CD4-positive, alpha-beta T cell treated with Interleukin-15 for 1 hour (primary cell): ENCODE results near the gene SLC12A7.
"Not testable (repeated sequence)": the region's sequence is repeated elsewhere in the genome, so short reads cannot be mapped to it uniquely, and the experiment has no call there.

Experiments
- DNase-seq: peaks from one replicate; pipeline ENCODE4 v3.0.0-alpha.2; 2020

Gene SLC12A7

GRCh38 chr5:1095302-1095989 lies 16.4 kb downstream of the SLC12A7 start:
- no peak for DNase-seq

GRCh38 chr5:1094670-1095190 lies 17.1 kb downstream of the SLC12A7 start:
- DNase-seq = no peak

GRCh38 chr5:1093361-1093760 lies 18.5 kb downstream of the SLC12A7 start:
- no peak for DNase-seq

GRCh38 chr5:1092122-1092521 lies 19.7 kb downstream of the SLC12A7 start:
- DNase-seq = no peak

GRCh38 chr5:1091632-1092031 lies 20.2 kb downstream of the SLC12A7 start:
- DNase-seq = no peak

- DNase-seq = no peak
These were observed 21.3 kb downstream of the SLC12A7 start for GRCh38 chr5:1090538-1090937.

GRCh38 chr5:1089621-1090040 lies 22.2 kb downstream of the SLC12A7 start:
- no peak for DNase-seq

- DNase-seq = no peak
These were observed 22.7 kb downstream of the SLC12A7 start for GRCh38 chr5:1089146-1089545.

GRCh38 chr5:1088726-1089125 lies 23.1 kb downstream of the SLC12A7 start:
- DNase-seq = no peak

GRCh38 chr5:1088031-1088430 lies 23.8 kb downstream of the SLC12A7 start:
- DNase-seq = no peak

GRCh38 chr5:1087428-1087827 lies 24.4 kb downstream of the SLC12A7 start:
- no peak for DNase-seq

GRCh38 chr5:1086871-1087270 lies 25.0 kb downstream of the SLC12A7 start:
- no peak for DNase-seq

GRCh38 chr5:1086137-1086536 lies 25.7 kb downstream of the SLC12A7 start:
- no peak for DNase-seq

GRCh38 chr5:1085391-1085790 lies 26.5 kb downstream of the SLC12A7 start:
- no peak for DNase-seq

GRCh38 chr5:1083823-1084605 lies 27.8 kb downstream of the SLC12A7 start:
- DNase-seq = no peak

- not testable (repeated sequence) for DNase-seq
These were observed 28.8 kb downstream of the SLC12A7 start for GRCh38 chr5:1083026-1083425.

- no peak for DNase-seq
These were observed 30.3 kb downstream of the SLC12A7 start for GRCh38 chr5:1081519-1081918.

- DNase-seq = no peak
These were observed 31.4 kb downstream of the SLC12A7 start for GRCh38 chr5:1080432-1080831.

GRCh38 chr5:1079961-1080360 lies 31.9 kb downstream of the SLC12A7 start:
- no peak for DNase-seq

GRCh38 chr5:1079486-1079885 lies 32.4 kb downstream of the SLC12A7 start:
- no peak for DNase-seq

- DNase-seq = no peak
These were observed 33.0 kb downstream of the SLC12A7 start for GRCh38 chr5:1078851-1079250.

GRCh38 chr5:1078206-1078605 lies 33.7 kb downstream of the SLC12A7 start:
- DNase-seq = no peak

- DNase-seq = no peak
These were observed 34.3 kb downstream of the SLC12A7 start for GRCh38 chr5:1077491-1078020.

GRCh38 chr5:1077026-1077425 lies 34.8 kb downstream of the SLC12A7 start:
- no peak for DNase-seq
